Common myeloid progenitor, CD34-positive (primary cell): ENCODE data around the gene AFTPH.

Source experiments
- CTCF ChIA-PET: fragments of 350-600 bp; sonication (Branson Sonifier 250); formaldehyde crosslinking; loops from one replicate; lab custom pipeline; 2021; ENCODE audit warnings: antibody characterized with exemption; lab: Charles Lee
- POLR2A ChIA-PET: fragments of 350-600 bp; sonication (Branson Sonifier 250); formaldehyde crosslinking; loops from one replicate; lab custom pipeline; 2021; ENCODE audit warnings: antibody characterized with exemption; lab: Charles Lee
- DNase-seq, 3 donors: peaks; one replicate each; pipeline versions ENCODE4 v3.0.0 to v3.0.0-alpha.2; 2013
- H3K27ac ChIP-seq, 2 experiments: 1 replicate in 1 of 2; 2 replicates in 1 of 2; pipeline ENCODE4 v1.7.0; 2013; ENCODE audit warnings: inconsistent platforms in 2 of 2, low read length in 2 of 2, mild to moderate bottlenecking in 2 of 2, low read depth in 1 of 2, moderate library complexity in 1 of 2; ENCODE audit not compliant: severe bottlenecking in 2 of 2, insufficient read depth in 1 of 2, poor library complexity in 1 of 2
- H3K27me3 ChIP-seq, 5 experiments: replicated peaks in 2 of 5; 1 replicate in 3 of 5; 2 replicates in 2 of 5; pipeline versions ENCODE4 v1.6.1 to v1.7.0; 2013; ENCODE audit warnings: low read length in 4 of 5, mild to moderate bottlenecking in 2 of 5, moderate library complexity in 2 of 5, inconsistent platforms in 1 of 5; ENCODE audit not compliant: insufficient read depth in 5 of 5, control insufficient read depth in 4 of 5
- H3K36me3 ChIP-seq, 4 experiments: 1 replicate in 2 of 4; 2 replicates in 2 of 4; pipeline versions ENCODE4 v1.6.1 to v1.7.0; 2013; ENCODE audit warnings: low read length in 3 of 4, control low read depth in 1 of 4, mild to moderate bottlenecking in 1 of 4; ENCODE audit not compliant: control insufficient read depth in 4 of 4, insufficient read depth in 4 of 4
- H3K4me1 ChIP-seq, 4 experiments: 1 replicate in 3 of 4; 2 replicates in 1 of 4; pipeline versions ENCODE4 v1.6.1 to v1.7.1; 2013; ENCODE audit warnings: low read length in 3 of 4, mild to moderate bottlenecking in 3 of 4, control low read depth in 1 of 4, inconsistent platforms in 1 of 4, moderate library complexity in 1 of 4; ENCODE audit not compliant: control insufficient read depth in 4 of 4, insufficient read depth in 4 of 4; ENCODE audit errors: control extremely low read depth in 1 of 4
- H3K4me3 ChIP-seq, 7 experiments: 1 replicate in 4 of 7; 2 replicates in 3 of 7; pipeline versions ENCODE4 v1.5.1 to v1.7.0; 2013; ENCODE audit warnings: mild to moderate bottlenecking in 7 of 7, low read length in 6 of 7, moderate library complexity in 6 of 7, inconsistent platforms in 2 of 7, low read depth in 2 of 7, control low read depth in 1 of 7; ENCODE audit not compliant: insufficient read depth in 4 of 7, control insufficient read depth in 1 of 7; ENCODE audit errors: extremely low read depth in 1 of 7
- H3K9me3 ChIP-seq, 5 experiments: 1 replicate in 4 of 5; 2 replicates in 1 of 5; pipeline versions ENCODE4 v1.6.1 to v1.7.1; 2013; ENCODE audit warnings: low read length in 4 of 5, mild to moderate bottlenecking in 2 of 5, inconsistent platforms in 1 of 5, low read depth in 1 of 5, moderate library complexity in 1 of 5; ENCODE audit not compliant: control insufficient read depth in 4 of 5, insufficient read depth in 2 of 5; ENCODE audit errors: control extremely low read depth in 1 of 5
- WGBS: methylation state at CpG from one replicate; pipeline ENCODE4 v1.1.5; 2013; ENCODE audit not compliant: insufficient coverage; 5-methylcytosine and 5-hydroxymethylcytosine counted together

The AFTPH gene

DNA sequence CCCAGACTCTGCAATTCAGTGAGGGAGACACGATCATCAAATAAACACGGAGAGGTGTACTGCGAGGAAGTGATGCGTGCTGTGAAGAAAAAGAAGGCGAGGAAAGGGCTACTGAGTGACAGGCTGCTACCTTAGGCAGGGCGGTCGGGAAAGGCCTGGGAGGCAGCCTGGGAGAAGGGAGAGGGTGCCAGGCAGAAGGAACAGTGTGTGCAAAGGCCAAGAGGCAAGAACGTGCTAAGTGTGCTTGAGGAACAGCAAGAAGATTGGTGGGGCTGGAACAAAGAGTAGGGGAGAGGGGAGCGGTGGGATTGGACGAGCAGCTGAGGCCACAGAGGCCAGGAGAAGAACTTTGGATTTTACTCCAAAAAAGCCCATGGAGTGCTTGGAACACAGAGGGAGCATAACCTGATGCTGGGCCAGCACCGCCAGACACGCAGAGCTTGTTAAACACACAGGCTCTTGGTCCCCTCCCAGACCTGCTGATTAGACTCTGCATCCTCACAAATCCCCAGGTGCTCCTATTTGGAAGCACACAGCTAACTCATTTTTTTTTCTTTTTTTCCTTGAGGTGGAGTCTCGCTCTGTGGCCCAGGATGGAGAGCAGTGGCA is 99.2 kb downstream of the AFTPH start:
- Histone ChIP-seq H3K4me3 (no peak overlapping the region), H3K4me1 (no peaks in the 10 kb centered on the region), H3K9me3 (no peaks in the 10 kb centered on the region), H3K27me3 (no peaks in the 10 kb centered on the region), H3K27ac (no peak overlapping the region), H3K36me3 (no peaks in the 10 kb centered on the region)
- ChIA-PET POLR2A (no interaction called here), CTCF (interaction anchor here (0.8 to 1.9 kb wide), 5 partner anchors 9 to 189 kb away, joined by 3 to 12 read pairs (median 4); no protein-coding TSS in a partner anchor)
- 96% methylated on average over 13 of the region's 13 CpGs for WGBS
- no peak for DNase-seq

DNA sequence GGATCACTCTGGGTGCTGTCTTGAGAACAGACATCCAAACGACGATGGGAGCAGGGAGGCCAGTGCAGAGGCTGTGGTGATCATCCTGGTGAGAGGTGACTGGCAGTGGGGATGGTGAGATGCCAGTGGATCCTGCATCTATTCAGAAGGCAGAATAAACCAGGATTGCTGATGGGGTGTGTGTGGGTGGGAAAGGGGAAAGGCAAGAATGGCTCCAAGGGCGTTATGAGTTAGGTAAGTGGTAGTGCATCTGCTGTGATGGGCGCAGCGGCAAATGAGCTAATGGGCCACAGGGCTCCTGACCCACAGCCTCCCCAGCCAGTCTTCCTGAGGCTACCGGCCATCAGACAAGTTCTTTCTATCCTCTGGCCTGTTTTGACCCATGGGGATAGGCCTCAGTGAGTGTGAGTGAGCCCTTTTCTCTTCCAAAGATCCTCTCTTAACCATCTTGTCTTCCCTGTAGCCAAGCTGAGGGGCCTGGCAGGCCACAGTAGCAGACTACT is 100.0 kb downstream of the AFTPH start:
- DNase-seq, result no peak
- Histone ChIP-seq H3K9me3 (no peaks in the 10 kb centered on the region), H3K27me3 (no peaks in the 10 kb centered on the region), H3K4me1 (no peaks in the 10 kb centered on the region), H3K27ac (no peak overlapping the region), H3K4me3 (no peak overlapping the region), H3K36me3 (no peaks in the 10 kb centered on the region)
- WGBS, result 98% methylated on average over 6 of the region's 6 CpGs
- CTCF ChIA-PET, result interaction anchor here (0.8 to 2.4 kb wide), 5 partner anchors 9 to 28 kb away, joined by 3 to 15 read pairs (median 4); no protein-coding TSS in a partner anchor
- POLR2A ChIA-PET, result no interaction called here

DNA sequence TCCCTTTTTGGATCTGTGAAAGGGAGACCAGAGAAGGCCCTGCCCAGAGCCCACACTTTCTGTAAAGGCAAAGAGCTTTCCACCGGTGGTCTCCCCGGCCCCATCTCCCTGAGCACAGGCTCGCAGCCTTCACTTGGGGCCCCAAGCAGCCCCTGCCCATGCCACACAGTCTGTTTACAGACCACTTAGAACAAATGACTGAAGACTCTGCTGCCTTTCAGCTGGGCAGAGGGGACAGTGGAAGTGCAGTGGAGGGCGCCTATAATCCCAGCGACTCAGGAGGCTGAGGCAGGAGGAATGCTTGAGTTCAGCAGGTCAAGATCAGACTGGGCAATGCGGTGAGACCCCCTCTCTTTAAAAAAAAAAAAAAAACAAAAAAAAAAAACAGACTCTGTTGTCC is 100.7 kb downstream of the AFTPH start:
- no peak overlapping the region for H3K27ac ChIP-seq
- 93% methylated on average over 3 of the region's 6 CpGs for WGBS
- ChIA-PET POLR2A (no interaction called here), CTCF (interaction anchor here (0.7 to 2.4 kb wide), 10 partner anchors 8 to 242 kb away, joined by 3 to 15 read pairs (median 4); no protein-coding TSS in a partner anchor)
- no peak for DNase-seq
- no peak overlapping the region for H3K4me3 ChIP-seq
- peaks cover 0 to 3% (median 1%) of the 10 kb centered on the region in 4 experiments for H3K36me3 ChIP-seq
- no peaks in the 10 kb centered on the region for H3K4me1 ChIP-seq
- no peaks in the 10 kb centered on the region for H3K27me3 ChIP-seq
- no peaks in the 10 kb centered on the region for H3K9me3 ChIP-seq

DNA sequence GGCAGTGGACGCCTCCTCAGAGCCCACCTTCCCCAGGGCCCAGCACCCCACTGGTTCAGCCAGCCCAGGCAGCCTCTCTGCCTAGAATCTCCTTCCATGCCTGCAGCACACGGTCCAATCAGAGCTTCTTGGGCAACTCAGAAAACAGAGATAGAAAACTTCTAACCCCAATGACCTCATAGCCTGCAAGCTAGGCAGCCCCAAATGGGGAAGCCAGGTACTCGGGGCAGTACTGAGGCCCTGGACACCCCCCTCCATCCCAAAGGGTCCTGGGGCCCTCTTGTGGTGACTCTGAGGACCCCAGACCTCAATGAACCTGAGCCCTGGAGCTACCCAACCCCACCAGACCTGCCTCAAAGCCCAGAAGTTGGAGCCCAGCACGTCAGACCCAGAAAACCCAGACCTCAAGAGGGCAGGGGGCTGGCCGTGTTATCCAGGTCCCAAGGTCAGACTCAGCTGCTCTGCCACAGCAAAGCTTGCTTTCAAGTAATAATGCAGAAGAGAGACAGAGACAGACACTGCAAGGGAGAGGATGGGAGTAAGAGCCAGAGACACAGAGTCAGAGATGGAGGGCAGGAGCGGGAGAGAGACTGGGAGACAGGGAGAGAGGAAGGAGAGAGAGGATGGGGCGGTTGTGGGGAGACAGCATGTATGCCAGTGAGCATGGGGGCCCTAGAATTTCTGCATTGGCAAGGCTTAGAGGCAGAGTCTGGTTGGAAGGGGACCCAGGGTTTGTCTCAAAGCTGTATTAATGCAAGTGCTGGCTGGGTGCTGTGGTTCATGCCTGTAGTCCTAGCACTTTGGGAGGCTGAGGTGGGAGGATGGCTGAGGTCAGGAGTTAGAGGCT is 101.4 kb downstream of the AFTPH start:
- CTCF ChIA-PET, result interaction anchor here (0.7 to 2.4 kb wide), 13 partner anchors 9 to 278 kb away, joined by 3 to 15 read pairs (median 4); no protein-coding TSS in a partner anchor
- Histone ChIP-seq H3K27ac (no peak overlapping the region), H3K4me1 (no peaks in the 10 kb centered on the region), H3K27me3 (no peaks in the 10 kb centered on the region), H3K36me3 (peaks cover 0 to 5% (median 1%) of the 10 kb centered on the region in 4 experiments), H3K9me3 (no peaks in the 10 kb centered on the region), H3K4me3 (no peak overlapping the region)
- peak; percentile 40 to 73 (median 73) for DNase-seq
- WGBS, result 98% methylated on average over 7 of the region's 7 CpGs
- POLR2A ChIA-PET, result no interaction called here

DNA sequence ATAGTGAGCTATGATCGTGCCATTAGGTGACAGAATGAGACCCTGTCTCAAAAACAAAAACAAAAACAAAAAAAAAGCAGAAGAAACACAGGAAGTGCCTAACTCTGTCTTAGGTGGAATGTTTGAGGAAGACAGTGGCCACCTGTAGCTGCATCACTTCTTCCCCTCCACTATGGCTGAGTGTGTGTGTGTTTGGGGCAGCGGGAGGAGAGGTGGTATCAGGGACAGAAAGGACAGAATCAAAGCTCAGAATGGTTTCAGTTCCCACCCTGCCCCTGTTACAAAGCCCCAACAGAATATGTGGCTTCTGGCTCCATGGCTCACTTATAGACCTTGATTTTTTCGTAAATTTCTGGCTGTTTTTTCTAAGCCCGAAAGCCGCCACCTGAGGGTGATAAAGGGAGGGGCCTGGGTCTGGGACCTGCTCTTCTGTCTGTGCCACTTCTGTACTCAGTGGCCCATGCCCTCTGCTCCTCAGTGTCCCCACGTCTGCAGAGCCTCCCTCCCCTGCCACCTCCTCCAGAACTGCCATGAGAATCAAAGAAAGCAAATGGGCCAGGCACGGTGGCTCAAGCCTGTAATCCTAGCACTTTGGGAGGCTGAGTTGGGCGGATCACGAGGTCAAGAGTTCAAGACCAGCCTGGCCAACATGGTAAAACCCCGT is 102.2 kb downstream of the AFTPH start:
- POLR2A ChIA-PET, result no interaction called here
- peaks cover 0 to 12% (median 5%) of the 10 kb centered on the region in 4 experiments for H3K36me3 ChIP-seq
- H3K9me3 ChIP-seq, result no peaks in the 10 kb centered on the region
- no peak overlapping the region for H3K27ac ChIP-seq
- WGBS, result 94% methylated on average over 7 of the region's 10 CpGs
- no peak for DNase-seq
- no peaks in the 10 kb centered on the region for H3K4me1 ChIP-seq
- no peak overlapping the region for H3K4me3 ChIP-seq
- H3K27me3 ChIP-seq, result no peaks in the 10 kb centered on the region
- CTCF ChIA-PET, result interaction anchor here (0.6 to 2.4 kb wide), 8 partner anchors 10 to 277 kb away, joined by 3 to 15 read pairs (median 4); no protein-coding TSS in a partner anchor

DNA sequence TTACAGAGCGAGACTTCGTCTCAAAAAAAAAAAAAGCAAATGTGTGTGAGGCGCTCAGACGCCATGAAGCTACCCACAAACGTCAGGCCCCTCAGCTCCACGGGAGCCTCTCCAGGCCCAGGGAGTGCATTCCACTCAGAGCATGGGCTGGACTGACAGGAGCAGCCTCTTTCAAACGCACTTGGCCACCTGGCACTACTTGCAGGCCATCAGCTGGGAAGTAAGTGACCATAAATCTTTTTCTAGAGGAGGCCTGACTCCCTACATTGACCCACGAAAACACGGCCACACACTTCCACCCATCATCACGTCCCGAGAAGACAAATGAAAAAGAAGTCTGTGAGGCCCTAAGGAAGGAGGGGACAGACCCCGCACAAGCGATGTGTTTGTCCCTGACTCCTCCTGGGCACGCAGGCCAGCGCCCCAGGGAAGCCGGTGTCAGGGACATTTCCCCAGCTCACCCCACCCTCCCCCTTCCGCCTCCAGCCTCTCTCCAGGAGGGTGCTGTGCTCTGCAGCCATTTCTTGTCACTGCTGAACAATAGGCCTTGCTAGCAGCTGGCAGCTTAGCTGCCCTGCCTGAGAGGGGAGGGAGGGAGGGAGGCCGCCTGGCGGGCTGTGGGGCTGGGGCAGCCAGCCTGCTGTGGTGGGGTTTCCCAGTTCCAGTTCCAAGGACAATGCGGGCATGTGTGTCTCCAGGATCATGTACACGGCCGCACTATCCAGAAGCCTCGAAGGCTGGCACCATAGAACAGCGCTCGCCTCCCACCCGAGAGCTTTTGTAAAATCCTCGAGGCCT is 103.0 kb downstream of the AFTPH start:
- H3K4me1 ChIP-seq, result no peaks in the 10 kb centered on the region
- no peaks in the 10 kb centered on the region for H3K9me3 ChIP-seq
- ChIA-PET CTCF (interaction anchor here (1.1 to 3.5 kb wide), 9 partner anchors 10 to 40 kb away, joined by 3 to 44 read pairs (median 4); no protein-coding TSS in a partner anchor), POLR2A (interaction anchor here (1.0 kb wide), 1 partner anchor 10 kb away, joined by 3 read pairs; no protein-coding TSS in a partner anchor)
- 88% methylated on average over 16 of the region's 27 CpGs for WGBS
- no peak overlapping the region for H3K4me3 ChIP-seq
- no peaks in the 10 kb centered on the region for H3K27me3 ChIP-seq
- no peak for DNase-seq
- H3K27ac ChIP-seq, result no peak overlapping the region
- peaks cover 0 to 21% (median 8%) of the 10 kb centered on the region in 4 experiments for H3K36me3 ChIP-seq
